Measurements from ENCODE around the gene SELE. TPM values are rescaled to one million over a fixed set of nuclear protein-coding genes. Genes with fewer than 3 reads are reported as not detected.

Gene SELE
- total RNA-seq, 4 donors from 2014 or later = 0.06 to 15.7 (median 1.5) TPM

GRCh38 chr1:169701261-169702005 lies 32.4 kb downstream of the SELE start:
- H3K36me3 ChIP-seq = no peaks in the 10 kb centered on the region
- 77% methylated on average over 2 of the region's 2 CpGs for WGBS
- H3K27me3 ChIP-seq = no peaks in the 10 kb centered on the region
- no peak for DNase-seq (ENCODE audit: extremely low spot score)
- H3K9me3 ChIP-seq = no peaks in the 10 kb centered on the region
- no peaks in the 10 kb centered on the region for H3K4me1 ChIP-seq
- H3K4me3 ChIP-seq = no peak overlapping the region
- intact Hi-C loops (cut with DNase I) = no loop called here
- no peak overlapping the region for H3K27ac ChIP-seq (replicated peaks in 1 of 4)
- TF ChIP-seq POLR2AphosphoS5 (IDR thresholded peaks at IDR 0.05) (no peak), CTCF (IDR thresholded peaks at IDR 0.05) (no peak), EP300 (IDR thresholded peaks at IDR 0.05) (no peak), POLR2A (IDR thresholded peaks at IDR 0.05; ENCODE audit: low read depth) (no peak)

GRCh38 chr1:169699707-169700106 lies 34.2 kb downstream of the SELE start:
- Histone ChIP-seq H3K4me1 (no peaks in the 10 kb centered on the region), H3K27me3 (no peaks in the 10 kb centered on the region), H3K4me3 (no peak overlapping the region), H3K9me3 (no peaks in the 10 kb centered on the region), H3K27ac (replicated peaks in 1 of 4) (no peak overlapping the region), H3K36me3 (no peaks in the 10 kb centered on the region)
- 54% methylated on average over 3 of the region's 3 CpGs for WGBS
- TF ChIP-seq POLR2A (IDR thresholded peaks at IDR 0.05; ENCODE audit: low read depth) (no peak), CTCF (IDR thresholded peaks at IDR 0.05) (no peak)
- no peak for DNase-seq (ENCODE audit: extremely low spot score)
- intact Hi-C loops (cut with DNase I) = no loop called here

DNA sequence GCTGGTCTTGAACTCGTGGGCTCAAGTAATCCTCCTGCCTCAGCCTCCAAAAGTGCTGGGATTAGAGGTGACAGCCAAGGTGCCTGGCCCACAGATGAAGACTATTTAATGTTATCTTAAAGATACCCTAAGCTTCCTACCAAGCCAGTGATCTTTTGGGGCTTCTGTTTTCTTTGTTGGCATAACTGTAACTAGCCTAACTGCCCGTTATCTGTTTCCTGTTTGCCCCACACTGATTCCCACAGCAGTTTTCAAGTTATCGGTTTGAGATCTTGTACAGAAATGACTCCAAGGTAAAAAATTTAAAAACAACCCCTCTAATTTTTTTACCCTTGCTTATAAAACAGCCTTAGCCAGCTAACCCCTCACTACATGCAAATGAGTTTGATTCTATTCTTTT lies 34.9 kb downstream of the SELE start:
- Histone ChIP-seq H3K4me3 (no peak overlapping the region), H3K9me3 (no peaks in the 10 kb centered on the region), H3K27me3 (no peaks in the 10 kb centered on the region), H3K4me1 (no peaks in the 10 kb centered on the region), H3K27ac (replicated peaks in 1 of 4) (no peak overlapping the region), H3K36me3 (no peaks in the 10 kb centered on the region)
- no peak for DNase-seq (ENCODE audit: extremely low spot score)
- intact Hi-C loops (cut with DNase I) = no loop called here
- TF ChIP-seq EP300 (IDR thresholded peaks at IDR 0.05) (no peak), CTCF (IDR thresholded peaks at IDR 0.05) (no peak), POLR2AphosphoS5 (IDR thresholded peaks at IDR 0.05) (no peak), POLR2A (IDR thresholded peaks at IDR 0.05; ENCODE audit: low read depth) (no peak)
- WGBS = 61% methylated on average over 3 of the region's 3 CpGs

GRCh38 chr1:169697755-169698154 lies 36.1 kb downstream of the SELE start:
- H3K4me3 ChIP-seq = no peak overlapping the region
- no peak for TF ChIP-seq EP300 (IDR thresholded peaks at IDR 0.05)
- TF ChIP-seq POLR2AphosphoS5 (IDR thresholded peaks at IDR 0.05) = no peak
- TF ChIP-seq POLR2A (IDR thresholded peaks at IDR 0.05; ENCODE audit: low read depth) = no peak
- TF ChIP-seq CTCF (IDR thresholded peaks at IDR 0.05) = no peak
- intact Hi-C loops (cut with DNase I) = no loop called here
- H3K36me3 ChIP-seq = no peaks in the 10 kb centered on the region
- no peaks in the 10 kb centered on the region for H3K4me1 ChIP-seq
- H3K9me3 ChIP-seq = no peaks in the 10 kb centered on the region
- no peak overlapping the region for H3K27ac ChIP-seq (replicated peaks in 1 of 4)
- DNase-seq (ENCODE audit: extremely low spot score) = no peak
- H3K27me3 ChIP-seq = no peaks in the 10 kb centered on the region
- 73% methylated on average over 1 of the region's 1 CpG for WGBS

All from esophagus muscularis mucosa (tissue), 4 donors.